Hypothalamus (tissue), 51 donors: ENCODE measurements around the gene LUC7L3.
"Not testable (repeated sequence)": the region's sequence is repeated elsewhere in the genome, so short reads cannot be mapped to it uniquely, and the experiment has no call there.

Source experiments
- DNase-seq, 51 donors: peaks; one replicate each; lab custom pipeline; 2025; lab: John Stamatoyannopoulos, UW

Gene LUC7L3

GRCh38 chr17:50719144-50719923 lies at the start of gene LUC7L3:
TSS of gene LUC7L3 (plus strand) at chr17:50719603. CDS start at chr17:50719733, 130 bp downstream.
- peak; percentile 45 to 98 (median 88) for DNase-seq

- DNase-seq: no peak
Observed at GRCh38 chr17:50672071-50672470, 47.3 kb upstream of the LUC7L3 start.

DNA sequence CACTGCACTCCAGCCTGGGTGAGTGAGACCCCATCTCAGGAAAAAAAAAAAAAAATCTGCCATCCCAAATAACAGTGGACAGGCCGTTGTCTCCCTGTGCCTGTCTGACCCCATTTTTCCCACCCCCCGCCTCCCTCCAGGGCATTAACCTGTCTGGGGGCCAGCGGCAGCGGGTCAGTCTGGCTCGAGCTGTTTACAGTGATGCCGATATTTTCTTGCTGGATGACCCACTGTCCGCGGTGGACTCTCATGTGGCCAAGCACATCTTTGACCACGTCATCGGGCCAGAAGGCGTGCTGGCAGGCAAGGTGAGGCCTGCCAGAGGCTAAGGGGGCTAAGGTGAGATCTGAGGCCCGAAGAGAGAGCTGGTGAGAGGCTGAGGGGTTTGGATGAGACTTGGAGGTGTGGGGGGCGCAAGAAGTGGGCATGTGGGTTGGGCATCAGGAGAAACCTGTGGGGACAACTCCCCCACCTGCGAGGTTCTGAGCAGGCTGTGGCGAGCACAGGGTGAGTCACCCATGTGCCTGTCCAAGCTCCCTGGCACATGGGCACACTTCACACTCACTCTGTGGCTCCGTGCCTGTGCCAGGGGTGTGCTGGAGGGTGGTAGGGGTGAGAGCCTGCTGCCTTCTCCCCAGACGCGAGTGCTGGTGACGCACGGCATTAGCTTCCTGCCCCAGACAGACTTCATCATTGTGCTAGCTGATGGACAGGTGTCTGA lies 46.4 kb upstream of the LUC7L3 start:
- DNase-seq: no peak

DNA sequence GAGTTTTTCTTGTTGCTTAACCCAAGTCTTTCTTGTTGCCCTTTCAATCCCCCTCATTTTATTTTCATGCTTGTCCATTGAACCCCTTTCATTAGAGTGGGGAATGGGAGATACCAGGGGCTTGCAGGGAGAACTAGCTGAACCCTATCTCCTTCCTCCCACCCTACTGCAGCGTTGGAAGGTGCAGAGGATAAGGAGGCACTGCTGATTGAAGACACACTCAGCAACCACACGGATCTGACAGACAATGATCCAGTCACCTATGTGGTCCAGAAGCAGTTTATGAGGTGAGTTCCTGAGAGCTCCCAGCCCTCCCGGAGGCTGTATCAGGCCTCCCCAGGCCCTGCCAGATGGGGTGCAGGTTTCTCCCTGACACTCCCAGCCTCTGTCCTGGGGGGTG lies 44.2 kb upstream of the LUC7L3 start:
- no peak for DNase-seq

GRCh38 chr17:50675627-50676026 lies 43.8 kb upstream of the LUC7L3 start:
- DNase-seq: no peak

- no peak for DNase-seq
Observed at GRCh38 chr17:50676065-50676975, 43.1 kb upstream of the LUC7L3 start.

GRCh38 chr17:50677851-50678375 lies 41.5 kb upstream of the LUC7L3 start:
- DNase-seq: no peak

- no peak for DNase-seq
Observed at GRCh38 chr17:50679008-50679544, 40.3 kb upstream of the LUC7L3 start.

- DNase-seq: no peak
Observed at GRCh38 chr17:50680126-50680525, 39.3 kb upstream of the LUC7L3 start.

- DNase-seq: not testable (repeated sequence)
Observed at GRCh38 chr17:50680543-50681262, 38.7 kb upstream of the LUC7L3 start.

DNA sequence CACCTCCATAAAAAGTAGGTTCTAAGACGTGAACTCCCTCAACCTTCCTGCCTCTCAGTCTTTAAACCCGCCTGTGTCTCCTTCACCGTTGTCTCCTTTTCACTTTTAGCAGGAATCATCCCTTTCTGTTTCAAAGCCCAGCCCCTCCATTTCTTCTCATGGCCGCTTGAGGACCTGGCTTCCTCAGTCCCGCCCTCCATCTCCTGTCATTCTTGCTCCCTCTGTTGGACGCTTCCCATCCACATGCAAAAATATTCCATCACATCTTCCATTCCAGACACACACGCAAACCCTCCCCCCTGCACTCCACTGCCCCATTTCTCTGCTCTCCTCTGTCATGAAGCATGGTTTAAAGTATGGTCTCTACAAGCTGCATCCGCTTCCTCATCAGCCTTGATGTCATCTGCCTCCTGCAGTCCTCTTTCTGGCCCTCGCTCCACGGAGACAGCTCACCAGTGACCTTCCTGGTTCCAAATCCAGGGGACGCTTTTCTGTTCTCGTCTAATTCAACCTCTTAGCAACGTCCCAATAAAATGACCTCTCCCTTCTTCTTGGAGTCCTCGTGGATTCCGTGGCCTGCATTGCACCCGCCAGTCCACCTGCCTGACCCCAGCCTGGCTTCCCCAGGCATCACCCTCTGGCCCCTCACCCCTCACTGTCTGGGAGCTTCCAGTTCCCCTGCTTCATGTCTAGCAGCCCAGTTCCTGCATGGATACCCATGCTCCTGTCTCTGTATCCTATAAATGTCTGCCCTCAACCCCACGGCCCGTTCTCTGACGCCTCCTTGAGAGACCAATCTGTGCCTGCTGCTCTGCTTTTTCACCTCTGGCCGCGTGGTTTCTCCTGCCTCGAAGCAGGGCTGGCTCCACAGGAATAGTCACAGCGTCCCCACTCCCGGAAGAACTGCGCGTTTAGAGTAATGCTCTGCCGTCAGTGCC lies 37.9 kb upstream of the LUC7L3 start:
- DNase-seq: peak in 22 of 51 donors; percentile 4 to 55 (median 18)

DNA sequence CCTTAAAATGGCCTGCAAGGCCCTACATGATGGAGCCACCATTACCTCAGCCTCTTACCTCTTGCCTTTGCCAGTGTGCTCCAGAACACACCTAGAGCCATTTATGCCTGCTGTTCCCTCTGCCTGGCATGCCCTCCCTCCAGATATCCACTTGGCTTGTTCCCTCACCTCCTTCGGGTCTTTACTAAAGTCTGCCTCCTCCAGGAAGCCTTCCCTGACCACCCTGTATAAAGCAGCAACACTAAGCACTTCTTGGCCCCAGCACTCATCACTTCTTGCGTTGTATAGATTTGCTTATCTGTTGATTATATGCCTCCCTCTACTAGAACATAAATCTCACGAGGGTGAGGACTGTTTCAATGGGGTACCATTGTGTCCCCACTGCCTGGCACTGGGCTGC lies 37.0 kb upstream of the LUC7L3 start:
- no peak for DNase-seq

DNA sequence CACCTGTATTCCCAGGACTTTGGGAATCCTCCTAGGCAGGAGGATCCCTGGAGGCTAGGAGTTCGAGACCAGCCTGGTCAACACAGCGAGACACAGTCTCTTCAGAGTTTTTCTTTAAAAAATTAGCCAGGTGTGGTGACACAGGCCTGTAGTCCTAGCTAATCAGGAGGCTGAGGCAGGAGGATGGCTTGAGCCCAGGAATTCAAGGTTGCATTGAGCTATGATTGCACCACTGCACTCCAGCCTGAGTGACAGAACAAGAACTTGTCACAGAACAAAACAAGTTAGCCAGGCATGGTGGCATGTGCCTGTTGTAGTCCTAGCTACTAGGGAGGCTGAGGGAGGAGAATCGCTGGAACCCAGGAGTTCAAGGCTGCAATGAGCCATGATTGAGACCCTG lies 36.5 kb upstream of the LUC7L3 start:
- DNase-seq: no peak

DNA sequence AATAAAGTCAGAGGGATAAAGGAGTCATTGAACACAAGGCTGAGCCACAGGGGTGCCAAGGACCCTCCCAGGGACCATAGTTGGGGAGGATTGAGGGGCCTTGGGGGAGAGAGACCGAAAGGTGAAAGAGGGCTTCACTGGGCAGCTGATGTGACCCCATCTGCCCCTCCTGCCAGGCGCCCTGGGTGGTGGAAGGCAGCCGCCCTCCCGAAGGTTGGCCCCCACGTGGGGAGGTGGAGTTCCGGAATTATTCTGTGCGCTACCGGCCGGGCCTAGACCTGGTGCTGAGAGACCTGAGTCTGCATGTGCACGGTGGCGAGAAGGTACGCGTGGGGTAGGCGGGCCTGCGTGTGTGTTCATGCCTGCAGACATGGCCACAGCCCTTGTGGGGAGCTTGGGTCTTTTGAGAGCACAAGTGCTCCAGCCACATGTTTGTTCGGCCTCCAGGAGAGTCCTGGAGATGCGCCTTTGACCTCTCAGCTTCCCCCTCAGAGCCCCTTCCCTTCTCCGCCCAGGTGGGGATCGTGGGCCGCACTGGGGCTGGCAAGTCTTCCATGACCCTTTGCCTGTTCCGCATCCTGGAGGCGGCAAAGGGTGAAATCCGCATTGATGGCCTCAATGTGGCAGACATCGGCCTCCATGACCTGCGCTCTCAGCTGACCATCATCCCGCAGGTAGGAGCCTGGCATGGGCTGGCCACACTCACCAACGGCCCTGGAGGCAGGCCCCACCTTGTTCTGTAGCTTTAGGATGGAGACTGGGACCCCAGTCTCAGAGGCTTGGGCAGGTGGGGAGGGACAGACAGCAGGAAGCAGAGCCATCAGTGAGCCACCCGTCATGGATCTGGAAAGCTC lies 35.7 kb upstream of the LUC7L3 start:
- DNase-seq: no peak

- DNase-seq: no peak
Observed at GRCh38 chr17:50684288-50684611, 35.2 kb upstream of the LUC7L3 start.

DNA sequence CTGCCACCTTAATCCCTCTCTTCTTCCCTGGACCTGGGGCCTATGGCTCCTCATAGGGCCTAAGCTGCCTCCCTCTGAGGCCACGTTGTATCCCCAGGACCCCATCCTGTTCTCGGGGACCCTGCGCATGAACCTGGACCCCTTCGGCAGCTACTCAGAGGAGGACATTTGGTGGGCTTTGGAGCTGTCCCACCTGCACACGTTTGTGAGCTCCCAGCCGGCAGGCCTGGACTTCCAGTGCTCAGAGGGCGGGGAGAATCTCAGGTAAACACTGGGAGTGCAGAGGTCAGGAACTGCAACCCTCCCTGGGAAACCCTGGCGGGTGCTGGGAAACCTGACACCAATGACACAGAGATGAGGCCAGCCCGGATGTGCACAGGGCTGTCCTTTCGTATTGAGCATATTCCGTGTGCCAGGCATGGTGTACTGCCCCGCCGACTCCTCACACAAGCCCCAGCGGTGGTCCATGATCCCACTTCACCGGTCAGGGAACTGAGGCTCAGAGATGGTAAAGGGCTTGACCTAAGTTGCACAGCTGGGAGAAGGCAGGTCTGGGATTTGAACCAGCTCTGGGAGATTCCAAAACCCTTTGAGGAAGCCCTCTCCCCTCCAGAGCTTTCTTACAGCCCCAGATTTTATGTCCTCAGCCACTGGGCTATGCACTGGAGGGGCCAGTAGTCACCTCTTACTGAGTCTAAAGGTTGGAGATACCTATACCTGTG lies 34.6 kb upstream of the LUC7L3 start:
- DNase-seq: no peak

DNA sequence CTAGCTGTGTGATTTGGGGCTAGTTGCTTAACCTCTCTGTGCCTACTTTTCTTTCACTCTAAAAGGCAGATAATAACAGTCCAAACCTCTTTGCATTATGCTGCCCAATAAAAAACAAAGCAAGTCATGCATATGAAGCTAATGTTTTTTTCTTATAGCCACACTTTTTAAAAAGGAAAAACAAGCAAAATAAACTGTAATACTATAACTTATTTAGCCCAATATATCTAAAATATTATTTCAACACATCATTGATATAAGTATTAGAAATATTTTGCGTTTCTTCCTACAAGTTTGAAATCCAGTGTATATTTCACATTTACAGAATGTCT lies 34.1 kb upstream of the LUC7L3 start:
- no peak for DNase-seq
